Ectodermal cell (in vitro differentiated cells): ENCODE results near the gene HOXD8.

Source experiments
- H3K27ac ChIP-seq: 2 replicates; pipeline ENCODE4 v1.7.0; 2013; ENCODE audit warnings: mild to moderate bottlenecking, low read depth, low read length; ENCODE audit not compliant: insufficient read depth, poor library complexity, severe bottlenecking
- H3K27me3 ChIP-seq: 2 replicates; pipeline ENCODE4 v1.7.0; 2013; ENCODE audit warnings: mild to moderate bottlenecking, low read length; ENCODE audit not compliant: insufficient read depth, control insufficient read depth, poor library complexity, severe bottlenecking
- H3K36me3 ChIP-seq: one replicate; pipeline ENCODE4 v1.7.0; 2013; ENCODE audit warnings: low read length; ENCODE audit not compliant: control insufficient read depth, insufficient read depth
- H3K4me1 ChIP-seq: one replicate; pipeline ENCODE4 v1.7.0; 2013; ENCODE audit warnings: low read length; ENCODE audit not compliant: control insufficient read depth, insufficient read depth
- H3K4me3 ChIP-seq: 2 replicates; pipeline ENCODE4 v1.7.0; 2013; ENCODE audit warnings: low read depth, low read length, control low read depth; ENCODE audit not compliant: insufficient read depth
- H3K9me3 ChIP-seq: 2 replicates; pipeline ENCODE4 v1.7.0; 2013; ENCODE audit warnings: mild to moderate bottlenecking, low read length, moderate library complexity; ENCODE audit not compliant: control insufficient read depth
- WGBS, 2 experiments: methylation state at CpG; one replicate each; pipeline ENCODE4 v1.1.7; 2013; ENCODE audit warnings: missing lambda C conversion rate in 2 of 2; 5-methylcytosine and 5-hydroxymethylcytosine counted together

The HOXD8 gene

DNA sequence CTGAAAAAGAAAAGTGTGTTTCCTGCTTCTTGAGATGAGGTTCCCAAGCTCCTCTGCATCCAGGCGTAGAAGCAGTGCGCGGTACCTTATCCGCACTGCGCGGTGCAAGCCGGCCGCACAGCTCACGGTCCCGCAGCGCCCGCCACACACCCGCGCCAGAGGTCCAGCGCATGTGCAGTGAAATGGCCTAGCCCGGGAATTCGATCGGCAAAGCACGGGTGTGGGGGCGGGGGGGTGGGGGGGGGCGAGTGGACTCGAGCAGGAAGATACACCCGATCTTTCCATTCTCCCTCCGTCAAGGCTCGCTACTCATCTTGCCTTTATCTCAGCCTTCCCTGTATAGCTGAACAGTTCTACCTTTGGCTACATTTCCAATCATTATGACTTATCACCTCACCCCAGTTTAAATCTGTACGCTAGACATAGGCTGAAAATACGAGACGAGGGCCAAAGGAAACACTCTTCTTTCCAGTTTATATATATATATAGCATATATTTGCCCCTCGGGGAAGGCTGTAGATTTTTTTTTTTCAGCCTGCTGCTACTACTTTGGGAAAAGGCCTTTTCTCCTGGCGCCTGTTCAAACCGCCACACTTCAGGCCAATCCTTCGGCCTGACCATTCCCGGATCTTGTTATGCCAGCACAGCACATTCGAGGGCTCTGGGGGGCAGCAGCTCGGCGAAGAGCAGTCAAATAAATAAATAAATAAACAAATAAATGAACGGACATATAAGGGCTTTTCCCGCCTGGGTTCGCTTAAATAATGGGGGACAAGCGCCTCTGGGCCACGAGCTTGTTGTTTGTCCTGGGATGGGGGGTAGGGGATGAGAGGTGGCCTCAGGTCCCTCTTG, 10.4 kb downstream of the HOXD8 start:
- WGBS, 2 experiments: 52 to 68% methylated on average over 37 to 39 of the region's 41 CpGs
- Histone ChIP-seq H3K36me3 (no peaks in the 10 kb centered on the region), H3K4me1 (no peaks in the 10 kb centered on the region), H3K27ac (no peak overlapping the region), H3K9me3 (no peaks in the 10 kb centered on the region), H3K4me3 (no peak overlapping the region), H3K27me3 (peaks cover 100% of the 10 kb centered on the region)

- H3K27ac ChIP-seq: no peak overlapping the region
- H3K9me3 ChIP-seq: no peaks in the 10 kb centered on the region
- peak overlapping the region; percentile 32 for H3K4me3 ChIP-seq
- H3K27me3 ChIP-seq: peaks cover 100% of the 10 kb centered on the region
- H3K36me3 ChIP-seq: no peaks in the 10 kb centered on the region
- no peaks in the 10 kb centered on the region for H3K4me1 ChIP-seq
- WGBS, 2 experiments: 6 to 7% methylated on average over 48 of the region's 48 CpGs
These were observed 11.2 kb downstream of the HOXD8 start for GRCh38 chr2:176140513-176141317.

- 60 to 77% methylated on average over 1 to 2 of the region's 2 CpGs for WGBS, 2 experiments
- Histone ChIP-seq H3K9me3 (no peaks in the 10 kb centered on the region), H3K36me3 (no peaks in the 10 kb centered on the region), H3K4me3 (no peak overlapping the region), H3K4me1 (no peaks in the 10 kb centered on the region), H3K27me3 (peaks cover 100% of the 10 kb centered on the region), H3K27ac (no peak overlapping the region)
These were observed 12.8 kb downstream of the HOXD8 start for GRCh38 chr2:176142281-176142680.

DNA sequence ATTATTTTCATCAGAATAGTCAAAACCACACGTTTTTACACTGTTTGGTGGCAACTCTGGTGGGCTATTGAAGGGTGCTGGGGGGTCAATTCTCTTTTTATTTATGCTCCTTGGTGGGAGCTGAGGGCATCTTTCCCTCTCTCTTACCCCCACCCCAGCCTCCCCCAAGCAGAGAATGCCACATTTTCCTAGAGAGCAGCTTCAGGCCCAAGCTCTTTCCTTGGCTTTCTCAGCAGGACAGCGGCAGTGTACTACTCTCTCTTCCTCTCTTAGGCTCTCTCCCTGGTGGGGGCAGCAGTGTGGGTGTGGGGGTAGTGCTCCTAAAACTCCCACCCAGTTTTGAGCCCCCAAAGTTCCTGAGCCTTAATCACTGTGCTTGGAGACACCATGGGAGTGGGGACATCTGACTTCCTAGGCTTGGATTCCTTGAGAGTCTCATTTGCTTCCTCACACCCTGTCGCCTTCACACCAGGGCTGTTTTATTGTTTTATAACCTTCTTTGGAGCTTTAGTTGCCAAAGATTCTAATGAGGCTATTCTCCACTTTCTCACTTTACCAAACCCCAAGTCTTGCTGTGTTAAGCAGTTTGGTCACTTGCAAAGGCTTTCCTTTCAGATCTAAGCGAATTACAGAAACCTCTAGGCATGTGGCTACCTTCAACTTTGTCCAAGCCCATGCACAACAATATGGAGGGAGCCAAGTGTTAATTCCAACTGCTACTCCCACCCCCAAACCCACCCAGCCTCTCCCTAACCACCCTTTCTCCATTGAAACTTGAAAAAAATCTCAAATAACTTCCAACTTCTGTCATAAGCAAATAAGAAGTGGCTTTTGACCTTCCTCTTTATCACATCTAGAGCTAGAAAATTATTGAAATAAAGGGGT, 15.8 kb downstream of the HOXD8 start:
- no peaks in the 10 kb centered on the region for H3K36me3 ChIP-seq
- WGBS, 2 experiments: 15 to 31% methylated on average over 3 to 4 of the region's 4 CpGs
- H3K9me3 ChIP-seq: no peaks in the 10 kb centered on the region
- peaks cover 100% of the 10 kb centered on the region for H3K27me3 ChIP-seq
- no peak overlapping the region for H3K4me3 ChIP-seq
- H3K4me1 ChIP-seq: no peaks in the 10 kb centered on the region
- H3K27ac ChIP-seq: no peak overlapping the region

GRCh38 chr2:176146101-176146500, 16.6 kb downstream of the HOXD8 start:
- H3K36me3 ChIP-seq: no peaks in the 10 kb centered on the region
- H3K4me1 ChIP-seq: no peaks in the 10 kb centered on the region
- WGBS, 2 experiments: 47 to 56% methylated on average over 6 of the region's 6 CpGs
- peaks cover 100% of the 10 kb centered on the region for H3K27me3 ChIP-seq
- no peaks in the 10 kb centered on the region for H3K9me3 ChIP-seq
- H3K4me3 ChIP-seq: no peak overlapping the region
- H3K27ac ChIP-seq: no peak overlapping the region

DNA sequence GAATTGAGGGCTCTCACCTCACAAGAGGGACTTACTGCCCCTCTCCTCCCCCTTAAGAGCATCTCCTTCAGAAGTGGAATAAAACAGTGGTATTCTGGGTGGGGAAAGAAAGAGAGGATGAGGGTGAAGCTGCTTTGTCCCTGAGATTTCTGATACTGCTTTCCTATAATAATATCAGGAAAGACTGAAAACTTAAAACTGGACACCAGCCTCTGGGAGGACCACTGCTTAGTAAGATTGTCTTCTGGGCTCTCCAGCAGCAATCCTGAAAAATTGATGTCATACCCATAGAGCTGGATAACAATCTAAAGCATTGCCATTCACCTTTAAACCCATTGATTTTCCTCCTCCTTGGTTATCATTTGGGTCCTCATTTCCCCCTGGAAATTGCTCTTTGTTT, 17.1 kb downstream of the HOXD8 start:
- H3K27me3 ChIP-seq: peaks cover 100% of the 10 kb centered on the region
- H3K4me1 ChIP-seq: no peaks in the 10 kb centered on the region
- H3K4me3 ChIP-seq: no peak overlapping the region
- no peaks in the 10 kb centered on the region for H3K9me3 ChIP-seq
- no peaks in the 10 kb centered on the region for H3K36me3 ChIP-seq
- no peak overlapping the region for H3K27ac ChIP-seq

GRCh38 chr2:176147210-176147799, 17.8 kb downstream of the HOXD8 start:
- Histone ChIP-seq H3K9me3 (no peaks in the 10 kb centered on the region), H3K36me3 (no peaks in the 10 kb centered on the region), H3K4me1 (no peaks in the 10 kb centered on the region), H3K4me3 (no peak overlapping the region), H3K27me3 (peaks cover 100% of the 10 kb centered on the region), H3K27ac (no peak overlapping the region)
- WGBS, 2 experiments: 14 to 16% methylated on average over 29 to 32 of the region's 32 CpGs

DNA sequence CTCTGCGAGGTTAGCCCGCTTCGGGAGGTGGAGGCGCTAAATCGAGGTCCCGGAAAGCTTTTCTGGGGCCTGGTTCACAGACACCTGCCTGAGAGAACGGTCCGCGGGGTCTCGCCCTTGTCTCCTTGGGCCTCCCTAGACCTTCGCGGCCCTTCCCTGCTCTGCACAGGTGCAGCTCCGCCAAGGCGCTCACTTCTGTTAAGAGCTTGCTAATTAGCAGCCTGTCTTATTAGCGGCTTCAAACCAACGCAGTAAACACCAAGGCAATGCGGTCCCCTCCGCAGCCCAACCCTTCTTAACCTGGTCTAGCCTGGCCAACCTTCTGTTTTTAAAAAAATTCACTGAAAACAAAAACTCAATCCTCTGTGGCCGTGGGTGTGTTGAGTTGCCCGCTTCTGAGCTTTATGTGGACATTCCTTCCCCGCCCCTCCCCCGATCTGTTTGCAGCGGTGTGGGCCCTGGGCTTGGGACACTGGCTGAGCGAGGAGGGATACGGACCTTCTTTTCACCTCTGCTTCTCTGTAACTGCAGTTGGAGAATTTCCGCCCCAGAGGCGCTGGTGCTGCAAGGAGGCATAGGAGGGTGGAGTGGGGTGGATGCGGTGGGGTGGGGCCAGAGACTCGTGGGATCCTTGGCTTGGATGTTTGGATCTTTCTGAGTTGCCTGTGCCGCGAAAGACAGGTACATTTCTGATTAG, 18.4 kb downstream of the HOXD8 start:
- no peak overlapping the region for H3K4me3 ChIP-seq
- no peaks in the 10 kb centered on the region for H3K9me3 ChIP-seq
- peaks cover 100% of the 10 kb centered on the region for H3K27me3 ChIP-seq
- no peak overlapping the region for H3K27ac ChIP-seq
- H3K4me1 ChIP-seq: no peaks in the 10 kb centered on the region
- H3K36me3 ChIP-seq: no peaks in the 10 kb centered on the region
- 4 to 5% methylated on average over 31 of the region's 31 CpGs for WGBS, 2 experiments

GRCh38 chr2:176148751-176149421, 19.4 kb downstream of the HOXD8 start:
- no peaks in the 10 kb centered on the region for H3K36me3 ChIP-seq
- H3K27ac ChIP-seq: no peak overlapping the region
- 26% methylated on average over 11 of the region's 11 CpGs for WGBS, 2 experiments
- no peaks in the 10 kb centered on the region for H3K9me3 ChIP-seq
- H3K4me1 ChIP-seq: no peaks in the 10 kb centered on the region
- H3K27me3 ChIP-seq: peaks cover 100% of the 10 kb centered on the region
- H3K4me3 ChIP-seq: no peak overlapping the region
